Thyroid gland (tissue), 4 donors: Measurements from ENCODE around the gene NOS1AP. TPM values are rescaled to one million over a fixed set of nuclear protein-coding genes. Genes with fewer than 3 reads are reported as not detected.

Experiments used
- DNase-seq, 2 donors: peaks; one replicate each; pipeline ENCODE4 v3.0.0-alpha.2; 2019
- H3K27ac ChIP-seq, 3 donors: fragments of 200-600 bp; sonication (generic); 1 replicate in 2 of 3; 2 replicates in 1 of 3; pipeline ENCODE4 v1.5.1; 2016 to 2019; ENCODE audit warnings: mild to moderate bottlenecking in 1 of 3, moderate library complexity in 1 of 3
- H3K27me3 ChIP-seq: fragments of 200-600 bp; sonication (generic); one replicate; pipeline ENCODE4 v1.5.1; 2019
- H3K36me3 ChIP-seq, 2 donors: fragments of 200-600 bp; sonication (generic); one replicate each; pipeline ENCODE4 v1.5.1; 2016 to 2019
- H3K4me1 ChIP-seq, 2 donors: fragments of 200-600 bp; sonication (generic); one replicate each; pipeline ENCODE4 v1.5.1; 2017 to 2019
- H3K4me3 ChIP-seq, 3 donors: fragments of 200-600 bp; sonication (generic); replicated peaks in 1 of 3; 1 replicate in 2 of 3; 2 replicates in 1 of 3; pipeline ENCODE4 v1.5.1; 2016; ENCODE audit warnings: mild to moderate bottlenecking in 1 of 3
- H3K9me3 ChIP-seq: fragments of 200-600 bp; sonication (generic); one replicate; pipeline ENCODE4 v1.5.1; 2017
- POLR2A ChIP-seq, 2 donors: fragments of 450-650 bp; IDR thresholded peaks; one replicate each; pipeline ENCODE4 v1.6.1; 2017; ENCODE audit warnings: antibody characterized with exemption in 2 of 2, mild to moderate bottlenecking in 2 of 2, moderate library complexity in 1 of 2
- WGBS, 2 donors: methylation state at CpG; one replicate each; pipeline ENCODE4 v1.1.5; 2017; 5-methylcytosine and 5-hydroxymethylcytosine counted together
- intact Hi-C: fragments of 100-400 bp; cut with DNase I; formaldehyde crosslinking; loops from one replicate; pipeline ENCODE4 v1.15.1; 2023
- total RNA-seq, 4 donors: library from RNA; depleted of rRNA; stranded (reverse); fragments of >200 nt; gene quantifications; one replicate each; pipeline ENCODE4 v1.2.3, GENCODE V29; 2016
- TF ChIP-seq, protein P1 (sequence below), 6 experiments: fragments of 200-600 bp in 3 of 6; fragments of 450-650 bp in 3 of 6; sonication (generic) in 3 of 6; IDR thresholded peaks; one replicate each; pipeline ENCODE4 v1.5.1; 2016 to 2019; ENCODE audit warnings: antibody characterized with exemption in 6 of 6, mild to moderate bottlenecking in 2 of 6, inconsistent platforms in 1 of 6, moderate library complexity in 1 of 6

The NOS1AP gene
- total RNA-seq, 4 donors from 2014 or later: 0.40 to 2.2 (median 0.54) TPM

DNA sequence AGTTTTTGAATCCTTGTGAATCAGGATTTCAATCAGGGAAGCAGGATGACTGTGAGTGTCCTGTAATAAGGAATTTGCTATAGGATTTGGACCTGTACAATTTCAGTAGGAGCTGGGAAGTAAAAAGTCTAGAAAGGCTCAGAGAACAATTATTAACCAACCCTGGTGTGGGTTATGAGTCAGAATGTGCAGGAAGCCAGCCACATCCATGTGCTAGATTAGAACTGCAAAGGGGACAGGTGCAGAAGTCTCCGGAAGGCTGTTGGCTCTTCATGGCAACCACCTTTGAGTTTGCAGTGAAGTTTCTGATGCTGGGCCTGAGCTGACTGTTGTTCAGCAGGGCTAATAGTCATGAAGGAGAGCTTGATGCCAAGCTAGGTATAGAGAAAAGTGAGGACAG, 236.5 kb downstream of the NOS1AP start:
- no peak for TF ChIP-seq POLR2A (IDR thresholded peaks at IDR 0.05)
- TF ChIP-seq, protein P1, sequence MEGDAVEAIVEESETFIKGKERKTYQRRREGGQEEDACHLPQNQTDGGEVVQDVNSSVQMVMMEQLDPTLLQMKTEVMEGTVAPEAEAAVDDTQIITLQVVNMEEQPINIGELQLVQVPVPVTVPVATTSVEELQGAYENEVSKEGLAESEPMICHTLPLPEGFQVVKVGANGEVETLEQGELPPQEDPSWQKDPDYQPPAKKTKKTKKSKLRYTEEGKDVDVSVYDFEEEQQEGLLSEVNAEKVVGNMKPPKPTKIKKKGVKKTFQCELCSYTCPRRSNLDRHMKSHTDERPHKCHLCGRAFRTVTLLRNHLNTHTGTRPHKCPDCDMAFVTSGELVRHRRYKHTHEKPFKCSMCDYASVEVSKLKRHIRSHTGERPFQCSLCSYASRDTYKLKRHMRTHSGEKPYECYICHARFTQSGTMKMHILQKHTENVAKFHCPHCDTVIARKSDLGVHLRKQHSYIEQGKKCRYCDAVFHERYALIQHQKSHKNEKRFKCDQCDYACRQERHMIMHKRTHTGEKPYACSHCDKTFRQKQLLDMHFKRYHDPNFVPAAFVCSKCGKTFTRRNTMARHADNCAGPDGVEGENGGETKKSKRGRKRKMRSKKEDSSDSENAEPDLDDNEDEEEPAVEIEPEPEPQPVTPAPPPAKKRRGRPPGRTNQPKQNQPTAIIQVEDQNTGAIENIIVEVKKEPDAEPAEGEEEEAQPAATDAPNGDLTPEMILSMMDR (IDR thresholded peaks at IDR 0.05): no peak
- 100% methylated on average over 1 of the region's 1 CpG for WGBS, 2 donors
- no peaks in the 10 kb centered on the region for H3K27me3 ChIP-seq
- no peaks in the 10 kb centered on the region for H3K36me3 ChIP-seq
- no peak overlapping the region for H3K4me3 ChIP-seq
- no peak overlapping the region for H3K27ac ChIP-seq
- no peaks in the 10 kb centered on the region for H3K9me3 ChIP-seq
- no peak for DNase-seq
- intact Hi-C loops: no loop called here
- no peaks in the 10 kb centered on the region for H3K4me1 ChIP-seq

DNA sequence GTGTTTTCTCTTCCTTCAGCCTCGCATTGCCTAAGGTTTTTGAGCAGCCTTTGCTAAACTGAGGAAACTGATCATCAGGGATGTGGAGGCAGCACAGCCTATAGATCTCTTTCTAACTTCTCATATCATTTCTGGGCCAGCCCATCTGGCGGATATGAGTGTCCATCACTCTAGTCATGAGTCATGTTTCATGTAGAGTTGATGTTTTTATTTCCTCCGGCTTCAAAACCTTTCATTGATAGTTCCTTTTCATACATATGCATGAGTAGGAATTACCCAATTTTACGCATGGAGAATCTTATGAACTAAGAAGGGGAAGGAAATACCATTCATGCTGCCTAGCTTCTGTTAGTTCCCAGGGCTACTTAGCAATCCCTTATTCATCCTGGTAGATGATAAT, 240.8 kb downstream of the NOS1AP start:
- no peak for DNase-seq
- TF ChIP-seq, protein P1 (IDR thresholded peaks at IDR 0.05): no peak
- no peak for TF ChIP-seq POLR2A (IDR thresholded peaks at IDR 0.05)
- no peak overlapping the region for H3K27ac ChIP-seq
- H3K4me1 ChIP-seq: no peaks in the 10 kb centered on the region
- no peaks in the 10 kb centered on the region for H3K27me3 ChIP-seq
- 88 to 93% methylated on average over 4 of the region's 4 CpGs for WGBS, 2 donors
- no peaks in the 10 kb centered on the region for H3K9me3 ChIP-seq
- no peak overlapping the region for H3K4me3 ChIP-seq
- intact Hi-C loops: no loop called here
- no peaks in the 10 kb centered on the region for H3K36me3 ChIP-seq

DNA sequence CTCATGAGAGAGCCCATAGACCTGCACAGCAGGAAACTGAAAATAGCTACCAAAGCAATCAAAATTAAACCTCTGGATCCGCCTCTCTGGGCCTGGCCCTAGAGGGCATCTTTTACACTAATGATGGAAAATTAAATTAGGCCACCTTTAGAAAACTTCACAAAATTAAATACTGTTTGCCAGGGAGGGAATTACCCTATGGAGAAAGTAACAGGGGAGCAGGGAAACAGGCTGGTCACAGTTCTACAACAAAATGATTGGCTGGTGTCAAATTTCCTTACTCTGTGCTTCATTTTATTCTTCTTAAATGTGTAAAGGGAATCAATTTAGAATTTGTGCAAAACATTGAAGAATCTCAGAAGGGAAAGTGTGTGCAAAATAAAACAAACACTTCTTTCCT, 244.7 kb downstream of the NOS1AP start:
- Histone ChIP-seq H3K36me3 (no peaks in the 10 kb centered on the region), H3K9me3 (no peaks in the 10 kb centered on the region), H3K27me3 (no peaks in the 10 kb centered on the region), H3K4me3 (no peak overlapping the region), H3K4me1 (no peaks in the 10 kb centered on the region), H3K27ac (no peak overlapping the region)
- no peak for TF ChIP-seq POLR2A (IDR thresholded peaks at IDR 0.05)
- TF ChIP-seq, protein P1 (IDR thresholded peaks at IDR 0.05): no peak
- WGBS, 2 donors: 94 to 95% methylated on average over 1 of the region's 1 CpG
- no peak for DNase-seq
- intact Hi-C loops: no loop called here

DNA sequence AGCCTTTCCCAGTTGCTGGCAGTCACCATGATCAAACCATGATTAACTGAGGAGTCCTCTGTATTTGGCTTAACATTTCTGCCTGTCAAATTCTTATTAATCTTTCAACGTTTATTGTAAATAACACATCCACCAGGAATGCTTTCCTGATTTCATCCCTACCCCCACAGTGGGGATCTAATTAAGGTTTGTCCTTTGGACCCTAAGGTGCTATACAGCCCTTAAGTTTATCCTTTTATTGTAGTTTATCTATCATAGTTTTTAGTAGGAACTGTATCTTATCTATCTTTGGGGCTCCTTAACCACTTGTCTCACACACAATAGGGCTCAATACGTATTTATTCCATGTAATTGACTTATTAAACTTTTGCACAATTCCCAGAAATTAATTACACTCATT, 246.2 kb downstream of the NOS1AP start:
- intact Hi-C loops: no loop called here
- no peaks in the 10 kb centered on the region for H3K27me3 ChIP-seq
- TF ChIP-seq POLR2A (IDR thresholded peaks at IDR 0.05): no peak
- TF ChIP-seq, protein P1 (IDR thresholded peaks at IDR 0.05): no peak
- no peak overlapping the region for H3K27ac ChIP-seq
- no peaks in the 10 kb centered on the region for H3K4me1 ChIP-seq
- no peak for DNase-seq
- no peaks in the 10 kb centered on the region for H3K9me3 ChIP-seq
- no peak overlapping the region for H3K4me3 ChIP-seq
- WGBS, 2 donors: 91% methylated on average over 2 of the region's 2 CpGs
- no peaks in the 10 kb centered on the region for H3K36me3 ChIP-seq

DNA sequence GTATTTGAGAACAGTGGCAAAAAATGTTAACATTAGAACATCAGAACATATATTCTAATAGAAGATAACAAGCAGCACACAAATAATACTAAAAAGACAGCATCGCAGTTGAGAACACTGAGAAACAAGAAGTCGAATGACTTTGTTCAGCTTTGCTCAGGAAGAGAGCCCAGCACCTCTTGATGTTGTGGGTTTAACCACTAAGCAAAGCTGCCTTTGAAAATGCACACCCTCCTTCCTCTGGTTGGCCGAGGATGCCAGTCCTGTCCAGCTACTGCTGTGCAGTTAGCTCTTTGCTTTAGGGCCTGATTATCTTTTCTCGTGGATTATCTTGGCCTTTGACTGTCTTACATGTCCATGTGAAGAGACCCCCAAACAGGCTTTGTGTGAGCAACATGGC, 246.7 kb downstream of the NOS1AP start:
- no peak for TF ChIP-seq POLR2A (IDR thresholded peaks at IDR 0.05)
- TF ChIP-seq, protein P1 (IDR thresholded peaks at IDR 0.05): no peak
- Histone ChIP-seq H3K9me3 (no peaks in the 10 kb centered on the region), H3K27ac (no peak overlapping the region), H3K4me1 (no peaks in the 10 kb centered on the region), H3K36me3 (no peaks in the 10 kb centered on the region), H3K27me3 (no peaks in the 10 kb centered on the region), H3K4me3 (no peak overlapping the region)
- WGBS, 2 donors: 86 to 92% methylated on average over 4 of the region's 4 CpGs
- intact Hi-C loops: no loop called here
- DNase-seq: no peak
